Renal cortex interstitium (tissue), 11 donors: ENCODE measurements around the gene ARHGAP22. TPM values are rescaled to one million over a fixed set of nuclear protein-coding genes. Genes with fewer than 3 reads are reported as not detected.

Source experiments
- DNase-seq, 11 donors: peaks; one replicate each; pipeline ENCODE4 v3.0.0-alpha.2; 2013; ENCODE audit warnings: low read depth in 9 of 11, low spot score in 4 of 11; ENCODE audit errors: extremely low read depth in 1 of 11
- polyA plus RNA-seq, 3 donors: library from polyadenylated mRNA; unstranded; fragments of 120-200 nt; gene quantifications; one replicate each; pipeline ENCODE4 v1.2.1, GENCODE V29; 2013; ENCODE audit not compliant: insufficient read length in 3 of 3

ARHGAP22 gene
- polyA plus RNA-seq, 3 donors, result 1.2 to 1.8 (median 1.3) TPM

GRCh38 chr10:48453451-48454301, 151.2 kb downstream of the ARHGAP22 start:
- no peak for DNase-seq

GRCh38 chr10:48452879-48453412, 151.9 kb downstream of the ARHGAP22 start:
- no peak for DNase-seq

GRCh38 chr10:48451969-48452878, 152.6 kb downstream of the ARHGAP22 start:
- DNase-seq, result no peak

GRCh38 chr10:48450741-48451466, 154.0 kb downstream of the ARHGAP22 start:
- no peak for DNase-seq

- no peak for DNase-seq
Observed at GRCh38 chr10:48450233-48450740, 154.6 kb downstream of the ARHGAP22 start.

GRCh38 chr10:48449501-48450232, 155.2 kb downstream of the ARHGAP22 start:
- DNase-seq, result no peak

GRCh38 chr10:48448796-48449195, 156.1 kb downstream of the ARHGAP22 start:
- no peak for DNase-seq

GRCh38 chr10:48447356-48448215, 157.3 kb downstream of the ARHGAP22 start:
- no peak for DNase-seq

- DNase-seq, result no peak
Observed at GRCh38 chr10:48446785-48447184, 158.1 kb downstream of the ARHGAP22 start.

GRCh38 chr10:48445932-48446331, 158.9 kb downstream of the ARHGAP22 start:
- DNase-seq, result no peak

- peak in 1 of 11 donors; percentile 39 for DNase-seq
Observed at GRCh38 chr10:48444861-48445841, 159.7 kb downstream of the ARHGAP22 start.

GRCh38 chr10:48444266-48444665, 160.6 kb downstream of the ARHGAP22 start:
- DNase-seq, result no peak

- DNase-seq, result no peak
Observed at GRCh38 chr10:48442809-48443177, 162.1 kb downstream of the ARHGAP22 start.

- no peak for DNase-seq
Observed at GRCh38 chr10:48442090-48442808, 162.6 kb downstream of the ARHGAP22 start.

- DNase-seq, result no peak
Observed at GRCh38 chr10:48440771-48441170, 164.1 kb downstream of the ARHGAP22 start.
